SK-N-SH (cell line): Measurements from ENCODE around the gene IRF2BP2.

Experiments
- EP300 ChIP-seq, 2 experiments: IDR thresholded peaks; 2 replicates each; pipeline versions ENCODE4 v1.4.0 to v1.6.1; 2012; ENCODE audit warnings: borderline replicate concordance in 1 of 2, low read depth in 1 of 2, low read length in 1 of 2
- EZH2phosphoT487 ChIP-seq: fragments of 200-600 bp; sonication (generic); IDR thresholded peaks from 2 replicates; pipeline ENCODE4 v1.6.1; 2017; ENCODE audit warnings: low read depth, mixed run types, mild to moderate bottlenecking, antibody characterized with exemption, moderate library complexity, borderline replicate concordance
- FOXM1 ChIP-seq: IDR thresholded peaks from 2 replicates; pipeline ENCODE4 v1.4.0; 2012; ENCODE audit warnings: low read depth, mild to moderate bottlenecking
- MXI1 ChIP-seq: IDR thresholded peaks from 2 replicates; pipeline ENCODE4 v1.6.1; 2012; ENCODE audit warnings: mild to moderate bottlenecking, low read depth, low read length, improper control_type of control experiment
- TEAD4 ChIP-seq: IDR thresholded peaks from 2 replicates; pipeline ENCODE4 v1.4.0; 2012; ENCODE audit warnings: mild to moderate bottlenecking, borderline replicate concordance; ENCODE audit not compliant: insufficient read depth
- TF ChIP-seq, protein P1 (sequence below): IDR thresholded peaks from 2 replicates; pipeline ENCODE4 v1.4.0; 2012; ENCODE audit warnings: low read depth
- TF ChIP-seq, protein P2 (sequence below): fragments of 150-350 bp; IDR thresholded peaks from 2 replicates; pipeline ENCODE4 v1.6.1; 2016; ENCODE audit warnings: mild to moderate bottlenecking, low read depth, low read length
- TF ChIP-seq, protein P3 (sequence below): fragments of 200-600 bp; sonication (generic); IDR thresholded peaks from 2 replicates; pipeline ENCODE4 v1.6.1; 2017; ENCODE audit warnings: antibody characterized with exemption, mild to moderate bottlenecking, moderate library complexity

DNA sequence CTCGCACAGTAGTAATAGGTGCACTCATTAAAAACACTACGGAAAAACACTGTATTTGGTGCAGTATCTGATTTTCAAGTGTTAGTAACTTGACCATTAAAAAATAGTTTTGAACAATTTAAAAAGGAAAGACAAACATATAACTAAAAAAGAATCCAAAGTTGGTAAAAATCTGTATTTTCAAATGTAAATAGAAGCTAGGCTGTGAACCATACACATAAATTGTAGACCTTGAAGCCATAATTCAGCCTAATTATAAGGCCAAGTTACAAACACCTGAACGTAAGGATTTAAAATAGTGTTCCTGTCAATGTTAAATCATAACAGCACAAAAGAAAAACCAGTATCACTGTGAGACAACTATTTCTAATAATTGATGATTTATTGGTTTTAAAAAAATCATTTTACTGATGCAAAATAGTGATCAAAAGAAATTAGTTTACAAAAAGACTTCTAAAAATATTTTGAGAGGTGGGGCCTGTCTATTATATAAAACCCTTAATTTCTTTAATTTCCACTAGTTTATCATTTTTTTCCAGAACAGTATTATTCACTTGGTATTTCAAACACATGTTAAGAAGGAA is 4.5 kb downstream of the IRF2BP2 start:
- TF ChIP-seq, protein P1, sequence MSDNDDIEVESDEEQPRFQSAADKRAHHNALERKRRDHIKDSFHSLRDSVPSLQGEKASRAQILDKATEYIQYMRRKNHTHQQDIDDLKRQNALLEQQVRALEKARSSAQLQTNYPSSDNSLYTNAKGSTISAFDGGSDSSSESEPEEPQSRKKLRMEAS: no peak
- TF ChIP-seq, protein P2, sequence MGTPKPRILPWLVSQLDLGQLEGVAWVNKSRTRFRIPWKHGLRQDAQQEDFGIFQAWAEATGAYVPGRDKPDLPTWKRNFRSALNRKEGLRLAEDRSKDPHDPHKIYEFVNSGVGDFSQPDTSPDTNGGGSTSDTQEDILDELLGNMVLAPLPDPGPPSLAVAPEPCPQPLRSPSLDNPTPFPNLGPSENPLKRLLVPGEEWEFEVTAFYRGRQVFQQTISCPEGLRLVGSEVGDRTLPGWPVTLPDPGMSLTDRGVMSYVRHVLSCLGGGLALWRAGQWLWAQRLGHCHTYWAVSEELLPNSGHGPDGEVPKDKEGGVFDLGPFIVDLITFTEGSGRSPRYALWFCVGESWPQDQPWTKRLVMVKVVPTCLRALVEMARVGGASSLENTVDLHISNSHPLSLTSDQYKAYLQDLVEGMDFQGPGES: no peak
- TF ChIP-seq, protein P3, sequence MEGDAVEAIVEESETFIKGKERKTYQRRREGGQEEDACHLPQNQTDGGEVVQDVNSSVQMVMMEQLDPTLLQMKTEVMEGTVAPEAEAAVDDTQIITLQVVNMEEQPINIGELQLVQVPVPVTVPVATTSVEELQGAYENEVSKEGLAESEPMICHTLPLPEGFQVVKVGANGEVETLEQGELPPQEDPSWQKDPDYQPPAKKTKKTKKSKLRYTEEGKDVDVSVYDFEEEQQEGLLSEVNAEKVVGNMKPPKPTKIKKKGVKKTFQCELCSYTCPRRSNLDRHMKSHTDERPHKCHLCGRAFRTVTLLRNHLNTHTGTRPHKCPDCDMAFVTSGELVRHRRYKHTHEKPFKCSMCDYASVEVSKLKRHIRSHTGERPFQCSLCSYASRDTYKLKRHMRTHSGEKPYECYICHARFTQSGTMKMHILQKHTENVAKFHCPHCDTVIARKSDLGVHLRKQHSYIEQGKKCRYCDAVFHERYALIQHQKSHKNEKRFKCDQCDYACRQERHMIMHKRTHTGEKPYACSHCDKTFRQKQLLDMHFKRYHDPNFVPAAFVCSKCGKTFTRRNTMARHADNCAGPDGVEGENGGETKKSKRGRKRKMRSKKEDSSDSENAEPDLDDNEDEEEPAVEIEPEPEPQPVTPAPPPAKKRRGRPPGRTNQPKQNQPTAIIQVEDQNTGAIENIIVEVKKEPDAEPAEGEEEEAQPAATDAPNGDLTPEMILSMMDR: no peak
- TF ChIP-seq MXI1 (no peak), TEAD4 (no peak), FOXM1 (no peak), EP300 (IDR thresholded peaks at IDR 0.05; ENCODE audit: borderline replicate concordance in 1 of 2, low read depth in 1 of 2, low read length in 1 of 2) (no peak), EZH2phosphoT487 (no peak)
